Neural cell (in vitro differentiated cells): ENCODE results near the gene MYBPC2.

Experiments used
- EZH2 ChIP-seq: fragments of 200-600, 300-800 bp; shearing (Covaris generic), sonication (generic); IDR thresholded peaks from 2 replicates; pipeline ENCODE4 v1.6.1; 2014; ENCODE audit warnings: antibody characterized with exemption, low read length, borderline replicate concordance, mild to moderate bottlenecking; ENCODE audit not compliant: insufficient read depth, poor library complexity, severe bottlenecking
- RAD21 ChIP-seq: fragments of 450-650 bp; conservative IDR thresholded peaks from 2 replicates; pipeline ENCODE4 v1.6.1; 2014; ENCODE audit warnings: antibody characterized with exemption, mild to moderate bottlenecking, moderate library complexity
- TAF1 ChIP-seq: IDR thresholded peaks from 2 replicates; pipeline ENCODE4 v1.6.1; 2012; ENCODE audit warnings: low read depth
- TF ChIP-seq, protein P1 (sequence below): fragments of 450-650 bp; IDR thresholded peaks from 2 replicates; pipeline ENCODE4 v1.5.1; 2014; ENCODE audit warnings: antibody characterized with exemption, mild to moderate bottlenecking, moderate library complexity; ENCODE audit not compliant: poor library complexity, severe bottlenecking

GRCh38 chr19:50394017-50394416 is 38.7 kb upstream of the MYBPC2 start:
- TF ChIP-seq, protein P1, sequence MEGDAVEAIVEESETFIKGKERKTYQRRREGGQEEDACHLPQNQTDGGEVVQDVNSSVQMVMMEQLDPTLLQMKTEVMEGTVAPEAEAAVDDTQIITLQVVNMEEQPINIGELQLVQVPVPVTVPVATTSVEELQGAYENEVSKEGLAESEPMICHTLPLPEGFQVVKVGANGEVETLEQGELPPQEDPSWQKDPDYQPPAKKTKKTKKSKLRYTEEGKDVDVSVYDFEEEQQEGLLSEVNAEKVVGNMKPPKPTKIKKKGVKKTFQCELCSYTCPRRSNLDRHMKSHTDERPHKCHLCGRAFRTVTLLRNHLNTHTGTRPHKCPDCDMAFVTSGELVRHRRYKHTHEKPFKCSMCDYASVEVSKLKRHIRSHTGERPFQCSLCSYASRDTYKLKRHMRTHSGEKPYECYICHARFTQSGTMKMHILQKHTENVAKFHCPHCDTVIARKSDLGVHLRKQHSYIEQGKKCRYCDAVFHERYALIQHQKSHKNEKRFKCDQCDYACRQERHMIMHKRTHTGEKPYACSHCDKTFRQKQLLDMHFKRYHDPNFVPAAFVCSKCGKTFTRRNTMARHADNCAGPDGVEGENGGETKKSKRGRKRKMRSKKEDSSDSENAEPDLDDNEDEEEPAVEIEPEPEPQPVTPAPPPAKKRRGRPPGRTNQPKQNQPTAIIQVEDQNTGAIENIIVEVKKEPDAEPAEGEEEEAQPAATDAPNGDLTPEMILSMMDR: no peak
- TF ChIP-seq TAF1 (no peak), EZH2 (no peak), RAD21 (no peak)
